Ramos (cell line): Measurements from ENCODE around the gene AIF1L.
"Not testable (repeated sequence)": the region's sequence is repeated elsewhere in the genome, so short reads cannot be mapped to it uniquely, and the experiment has no call there.

ENCODE experiments used
- in situ Hi-C: fragments of 300-500 bp; cut with MboI; formaldehyde crosslinking; loops from one replicate; pipeline ENCODE4 v1.14.3; 2022; ENCODE audit warnings: low sequenced_read_pairs; ENCODE audit not compliant: unreplicated experiment

The AIF1L gene

DNA sequence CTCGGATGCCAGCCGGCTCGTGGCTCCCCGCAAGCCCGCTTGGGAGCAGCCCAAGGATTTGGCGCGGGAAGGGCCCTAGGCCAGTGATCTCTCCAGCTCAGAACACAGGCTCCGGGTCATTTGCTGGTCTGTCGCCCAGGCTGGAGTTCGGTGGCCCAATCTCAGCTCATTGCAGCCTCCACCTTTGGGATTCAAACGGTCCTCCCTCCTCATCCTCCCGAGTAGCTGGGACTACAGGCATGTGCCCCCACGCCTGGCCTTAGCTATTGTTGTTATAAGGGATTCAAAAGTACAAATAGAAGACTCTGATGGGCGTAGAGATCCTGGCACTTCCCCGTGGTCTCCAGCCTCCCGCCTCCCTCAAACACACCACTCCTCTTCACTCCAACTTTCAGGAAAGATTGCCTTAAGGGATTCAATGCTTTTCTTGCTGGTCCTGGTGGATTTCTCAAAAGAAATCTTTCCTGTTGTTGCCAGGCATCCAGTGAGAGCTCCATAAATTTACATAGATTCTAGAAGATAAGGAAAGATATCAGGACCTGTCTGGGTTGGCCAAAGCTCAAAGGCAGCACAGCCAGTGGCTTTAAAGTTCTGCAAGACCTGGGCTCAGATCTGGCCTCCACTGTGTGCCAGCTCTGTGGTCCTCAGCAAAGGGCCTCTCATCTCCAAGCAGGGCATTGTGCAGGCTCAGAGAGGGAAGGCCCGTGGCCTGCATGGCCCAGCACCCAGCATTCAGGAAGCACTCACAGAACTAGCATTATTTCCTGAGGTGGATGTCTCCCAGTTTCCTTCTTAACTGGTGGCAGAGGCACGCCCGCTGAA is 1.0 kb downstream of the AIF1L start:
- in situ Hi-C loops = no loop called here

GRCh38 chr9:131097948-131098278 is 1.6 kb downstream of the AIF1L start:
- in situ Hi-C loops = no loop called here

GRCh38 chr9:131098391-131099101 is 2.2 kb downstream of the AIF1L start:
- in situ Hi-C loops = no loop called here

DNA sequence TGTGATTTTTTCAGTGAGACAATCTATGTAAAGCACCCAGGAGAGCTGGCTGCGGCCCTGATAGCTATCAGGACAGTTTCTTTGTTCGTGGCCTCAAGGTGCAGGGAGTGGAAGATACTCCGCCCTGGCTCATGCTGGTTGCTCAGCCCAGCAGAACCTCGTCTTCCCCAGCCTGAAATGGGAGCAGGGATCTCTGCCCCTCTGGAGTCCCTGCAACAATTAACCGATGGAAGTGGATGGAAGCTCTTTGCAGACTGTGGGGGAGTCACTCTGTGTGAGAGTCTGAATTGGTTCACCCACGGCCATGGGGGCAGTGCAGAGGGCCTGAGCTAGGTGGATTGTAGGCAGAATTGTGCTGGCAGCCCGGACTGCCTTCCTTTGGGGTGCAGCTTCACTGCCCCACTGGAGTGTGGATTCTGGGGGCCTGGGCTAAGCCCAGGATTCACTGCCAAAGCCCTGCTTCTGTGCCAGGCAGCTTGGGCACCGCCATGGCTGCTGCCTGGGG is 2.8 kb downstream of the AIF1L start:
- in situ Hi-C loops = no loop called here

DNA sequence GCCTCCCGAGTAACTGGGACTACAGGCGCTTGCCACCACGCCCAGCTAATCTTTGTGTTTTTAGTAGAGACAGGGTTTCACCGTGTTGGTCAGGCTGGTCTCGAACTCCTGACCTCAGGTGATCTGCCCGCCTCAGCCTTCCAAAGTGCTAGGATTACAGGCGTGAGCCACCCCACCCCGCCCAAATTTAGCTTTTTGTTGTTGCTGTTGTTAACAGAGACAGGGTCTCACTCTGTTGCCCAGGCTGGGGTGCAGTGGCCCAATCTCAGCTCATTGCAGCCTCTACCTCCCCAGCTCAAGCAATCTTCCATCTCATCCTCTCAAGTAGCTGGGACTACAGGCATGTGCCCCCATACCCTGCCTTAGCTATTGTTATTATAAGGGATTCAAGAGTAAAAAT is 3.5 kb downstream of the AIF1L start:
- in situ Hi-C loops = not testable (repeated sequence)

DNA sequence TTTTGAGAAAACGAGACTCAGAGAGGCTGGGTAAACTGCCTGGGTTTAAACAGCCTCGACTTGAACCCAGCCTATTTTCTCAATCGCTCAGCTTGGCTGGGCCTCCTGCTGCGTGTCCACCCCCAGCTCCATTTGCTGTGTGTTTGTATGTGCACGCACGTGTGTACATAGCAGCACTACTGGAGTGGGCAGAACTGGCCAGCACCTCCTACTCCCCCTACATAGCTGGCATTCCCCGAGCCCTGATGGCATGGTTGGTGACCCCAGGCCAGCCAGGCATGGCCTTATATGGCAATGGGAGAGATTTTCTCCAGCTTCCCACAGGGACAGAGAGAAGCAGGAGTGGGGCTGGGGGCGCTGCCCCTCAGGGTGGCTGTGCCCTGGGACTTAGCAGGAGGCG is 4.1 kb downstream of the AIF1L start:
- in situ Hi-C loops = no loop called here

GRCh38 chr9:131101207-131101964 is 5.1 kb downstream of the AIF1L start:
- in situ Hi-C loops = no loop called here

DNA sequence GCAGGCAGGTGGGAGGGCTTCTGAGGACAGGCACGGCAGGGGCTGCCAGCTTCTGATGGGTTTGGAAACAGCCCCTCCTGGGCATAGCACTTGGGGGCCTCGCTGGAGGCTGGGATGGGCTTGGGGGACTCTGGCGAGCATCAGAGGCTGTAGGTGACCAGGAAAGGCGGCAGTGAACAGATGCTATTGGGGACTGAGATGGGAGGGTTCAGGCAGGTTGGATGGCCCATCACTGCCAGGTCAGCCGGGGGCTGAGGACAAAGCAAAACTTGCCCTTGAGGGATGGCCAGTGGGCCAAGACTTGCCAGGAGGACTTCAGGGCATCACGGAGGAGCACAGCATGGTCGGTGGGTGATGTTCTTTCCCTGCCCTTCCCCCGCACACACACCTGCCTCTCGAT is 6.7 kb downstream of the AIF1L start:
- in situ Hi-C loops = no loop called here

GRCh38 chr9:131103535-131103934 is 7.2 kb downstream of the AIF1L start:
- in situ Hi-C loops = no loop called here

DNA sequence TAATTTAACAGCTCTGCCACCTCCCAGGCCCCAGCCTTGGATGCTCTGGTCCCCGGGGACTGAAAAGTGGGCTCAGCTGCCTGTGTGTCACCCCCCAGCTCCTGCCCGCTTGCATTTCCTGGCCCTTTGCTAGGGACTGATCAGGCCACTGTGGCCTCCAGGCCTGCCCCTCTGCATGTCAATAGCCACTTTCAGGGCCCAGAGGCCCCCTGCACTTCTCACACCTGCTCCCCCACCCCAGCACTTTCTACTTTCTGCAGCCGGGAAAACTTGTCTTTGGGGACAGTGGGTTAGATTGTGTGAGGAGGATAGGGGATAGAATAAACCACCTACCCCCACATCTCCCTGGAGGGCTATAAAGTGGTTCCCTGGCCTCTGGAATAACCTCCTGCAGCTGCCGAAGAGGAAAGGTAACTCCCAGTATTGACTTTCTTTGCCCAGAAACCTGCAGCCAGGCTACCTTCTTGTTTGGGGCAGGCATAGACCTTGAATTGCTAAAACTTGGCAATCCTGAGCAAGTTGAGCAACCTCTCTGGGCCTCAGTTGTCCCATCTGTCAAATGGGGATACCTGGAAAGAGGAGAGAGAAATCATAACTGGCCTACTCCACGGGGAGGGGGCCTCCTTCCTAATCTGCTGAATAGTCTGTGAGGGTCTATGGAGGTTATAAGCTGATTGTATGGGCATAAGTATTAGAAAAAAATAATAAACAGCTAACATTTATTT is 7.8 kb downstream of the AIF1L start:
- in situ Hi-C loops = no loop called here

DNA sequence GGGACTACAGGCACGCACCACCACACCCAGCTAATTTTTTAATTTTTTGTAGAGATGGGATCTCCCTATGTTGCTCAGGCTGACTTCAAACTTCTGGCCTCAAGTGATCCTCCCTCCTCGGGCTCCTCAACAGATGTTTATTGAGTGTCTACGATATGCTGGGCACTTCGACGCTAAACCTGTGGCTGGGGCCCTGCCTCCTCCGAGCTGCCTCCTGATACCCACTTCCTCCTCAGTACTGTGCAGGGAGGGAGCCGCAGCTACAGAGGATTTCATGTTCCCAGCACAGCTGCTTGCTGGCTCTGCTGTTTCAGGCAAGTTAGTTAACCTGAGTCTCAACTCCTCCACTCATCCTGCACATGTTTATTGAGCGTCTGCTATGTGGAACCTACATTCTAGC is 9.6 kb downstream of the AIF1L start:
- in situ Hi-C loops = no loop called here

DNA sequence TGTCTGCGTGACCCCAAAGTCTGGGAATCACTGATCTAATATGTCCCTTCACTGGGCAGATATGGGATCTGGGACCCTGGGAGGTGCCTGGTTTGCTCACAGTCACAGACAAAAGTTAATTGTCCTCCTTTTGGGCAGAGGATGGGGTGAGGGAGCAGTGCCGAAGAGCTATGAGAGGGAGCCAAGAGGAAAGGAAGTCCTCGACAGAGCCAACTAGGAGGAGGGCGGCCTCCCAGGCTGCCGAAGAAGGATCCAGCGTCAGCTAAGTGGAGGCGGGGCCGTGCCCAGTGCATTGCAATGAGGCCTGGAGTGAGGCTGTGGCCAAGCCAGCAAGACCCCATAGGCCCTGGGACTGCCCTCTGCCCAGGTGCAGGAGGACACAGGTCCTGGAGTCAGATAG is 11.4 kb downstream of the AIF1L start:
- in situ Hi-C loops = no loop called here

DNA sequence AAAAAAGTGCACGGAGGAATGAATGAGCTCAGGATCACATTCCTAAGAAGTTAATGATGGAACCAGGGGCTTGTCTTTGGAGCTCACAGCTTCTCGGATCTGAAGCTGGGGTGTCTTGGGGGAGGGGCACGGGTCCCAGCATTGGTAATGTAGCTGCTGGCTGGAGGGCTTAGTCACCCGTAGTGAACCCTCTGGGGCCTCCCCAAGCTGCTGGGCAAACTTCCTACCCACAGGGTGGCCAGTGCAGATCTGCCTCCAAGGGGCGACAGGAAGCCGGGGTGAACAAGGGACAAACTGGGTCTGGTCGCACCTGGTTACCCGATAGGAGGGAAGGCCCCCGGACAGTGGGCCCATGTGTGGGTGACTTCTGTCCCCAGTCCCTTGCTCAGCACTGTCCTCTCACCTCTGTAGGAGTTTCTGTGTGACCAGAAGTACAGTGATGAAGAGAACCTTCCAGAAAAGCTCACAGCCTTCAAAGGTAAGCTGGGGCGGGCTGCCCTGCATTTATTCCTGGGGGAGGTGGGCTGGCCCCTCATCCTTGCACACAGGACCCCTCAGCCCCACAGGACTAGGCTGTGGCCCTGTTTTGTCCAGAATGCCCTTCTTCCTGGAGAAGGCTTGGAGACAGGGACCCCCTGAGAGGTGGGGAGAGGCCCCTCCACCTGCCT is 15.0 kb downstream of the AIF1L start:
- in situ Hi-C loops = no loop called here

GRCh38 chr9:131111854-131112311 is 15.6 kb downstream of the AIF1L start:
- in situ Hi-C loops = no loop called here

DNA sequence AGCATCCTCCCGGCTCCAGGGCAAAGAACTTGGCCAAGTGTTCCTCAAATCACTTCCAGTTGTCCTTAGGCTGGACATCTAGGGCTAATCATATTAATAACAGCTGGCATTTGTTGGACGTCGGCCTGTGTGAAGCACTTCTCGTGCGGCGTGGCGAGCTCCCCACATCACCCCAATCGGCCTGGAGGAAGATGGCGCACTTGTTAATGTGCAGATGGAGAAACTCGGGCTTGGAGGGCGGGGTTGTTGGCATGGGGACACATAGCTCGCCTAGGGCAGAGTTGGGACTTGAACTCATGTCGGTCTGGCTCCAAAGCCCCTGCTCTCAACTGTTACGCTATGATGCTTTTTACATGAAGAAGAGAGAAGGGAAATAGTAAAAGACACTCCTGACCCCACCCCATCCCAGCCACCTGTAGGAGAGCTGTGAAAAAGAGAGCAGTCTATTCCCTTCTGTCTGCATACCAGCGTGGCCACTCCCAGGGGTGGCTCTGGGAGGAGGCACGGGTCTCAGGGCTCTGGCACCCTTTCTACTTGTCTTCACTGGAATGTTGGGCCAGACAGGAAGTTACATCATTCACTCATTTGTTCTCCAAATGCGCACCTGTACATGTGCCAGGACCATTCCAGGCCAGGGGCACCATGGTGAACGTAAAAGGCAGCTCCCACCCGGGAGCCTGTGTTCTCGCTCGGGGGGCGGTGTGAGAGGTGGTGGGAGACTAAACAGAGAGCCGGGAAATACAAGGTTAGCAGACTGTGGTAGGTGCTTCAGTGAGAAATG is 16.2 kb downstream of the AIF1L start:
- in situ Hi-C loops = no loop called here

GRCh38 chr9:131113655-131114054 is 17.3 kb downstream of the AIF1L start:
- in situ Hi-C loops = no loop called here

GRCh38 chr9:131114084-131114535 is 17.8 kb downstream of the AIF1L start:
- in situ Hi-C loops = no loop called here

- in situ Hi-C loops = not testable (repeated sequence)
These were observed 19.0 kb downstream of the AIF1L start for GRCh38 chr9:131115360-131115742.
